Measurements from ENCODE around the gene TRIP6. TPM values are rescaled to one million over a fixed set of nuclear protein-coding genes. Genes with fewer than 3 reads are reported as not detected.

TRIP6 gene, protein sequence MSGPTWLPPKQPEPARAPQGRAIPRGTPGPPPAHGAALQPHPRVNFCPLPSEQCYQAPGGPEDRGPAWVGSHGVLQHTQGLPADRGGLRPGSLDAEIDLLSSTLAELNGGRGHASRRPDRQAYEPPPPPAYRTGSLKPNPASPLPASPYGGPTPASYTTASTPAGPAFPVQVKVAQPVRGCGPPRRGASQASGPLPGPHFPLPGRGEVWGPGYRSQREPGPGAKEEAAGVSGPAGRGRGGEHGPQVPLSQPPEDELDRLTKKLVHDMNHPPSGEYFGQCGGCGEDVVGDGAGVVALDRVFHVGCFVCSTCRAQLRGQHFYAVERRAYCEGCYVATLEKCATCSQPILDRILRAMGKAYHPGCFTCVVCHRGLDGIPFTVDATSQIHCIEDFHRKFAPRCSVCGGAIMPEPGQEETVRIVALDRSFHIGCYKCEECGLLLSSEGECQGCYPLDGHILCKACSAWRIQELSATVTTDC
- total RNA-seq (84.5 and 90.3 TPM in 2 replicates), polyA plus RNA-seq (88.6 and 90.3 TPM in 2 replicates), polyA minus RNA-seq (40.6 and 47.6 TPM in 2 replicates), Bru-seq, nascent RNA (percentile 70 among the genes with signal in this experiment), BruChase-seq, experiment 1, labeled RNA remaining after a 6-hour chase (percentile 94 among the genes with signal in this experiment), BruChase-seq, experiment 2, labeled RNA remaining after a 2-hour chase (percentile 90 among the genes with signal in this experiment)
- 69.4 and 77.1 TPM in 2 replicates for polyA plus RNA-seq (2011; cell fraction: cytosol; rRNA removed)
- polyA plus RNA-seq (2011; cell fraction: nucleus; rRNA removed), result 65.8 and 79.0 TPM in 2 replicates
- polyA plus RNA-seq (2012), result 60.3 and 63.1 TPM in 2 replicates
- polyA minus RNA-seq (2011; cell fraction: cytosol; rRNA and poly(A)+ RNA removed), result 36.6 TPM
- 14.4 and 21.5 TPM in 2 replicates for polyA minus RNA-seq (2011; cell fraction: nucleus; rRNA and poly(A)+ RNA removed)
- long read RNA-seq, transcript TRIP6-201 (9 exons, 1,942 nt), result major isoform, 237 of 315 reads
- long read RNA-seq, transcript TRIP6-209 (8 exons, 1,303 nt), result minor isoform, 9 of 315 reads
- long read RNA-seq, partial matches to known transcripts, result 36 of 315 reads
- long read RNA-seq, other reads (novel, unspliced or antisense), result 33 of 315 reads

DNA sequence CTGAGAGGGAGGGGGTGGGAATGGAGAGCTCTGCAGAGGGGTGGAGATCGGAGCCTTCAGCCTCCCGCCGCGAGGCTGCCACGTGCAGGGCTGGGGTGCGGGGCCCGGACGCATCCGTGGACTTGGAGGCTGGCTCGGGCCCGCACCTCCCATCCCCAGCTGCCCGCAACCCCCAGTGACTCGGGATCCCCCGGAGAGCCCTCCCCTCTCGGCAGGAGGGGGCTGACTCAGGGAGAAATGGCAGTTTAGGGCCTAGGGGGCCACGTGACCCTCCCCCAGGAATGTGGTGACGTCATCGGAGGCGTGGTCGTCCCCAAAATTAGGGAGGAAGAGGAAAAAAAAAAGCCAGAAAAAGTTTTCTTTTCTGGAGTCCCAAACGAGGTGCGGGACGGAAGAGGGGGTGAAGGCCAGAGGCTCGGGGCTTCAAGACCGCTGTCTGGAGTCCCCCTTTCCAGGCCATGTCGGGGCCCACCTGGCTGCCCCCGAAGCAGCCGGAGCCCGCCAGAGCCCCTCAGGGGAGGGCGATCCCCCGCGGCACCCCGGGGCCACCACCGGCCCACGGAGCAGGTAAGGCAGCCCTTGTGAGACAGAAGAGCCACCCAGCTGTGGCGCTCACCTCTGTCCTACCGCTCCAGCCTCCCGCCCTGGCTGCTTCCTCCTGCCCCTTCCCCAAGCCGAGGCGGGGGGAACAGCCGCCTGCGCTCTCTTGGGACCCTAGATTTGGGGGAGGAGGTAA lies at the start of gene TRIP6:
TRIP6 (plus strand) TSS at position 348 of the 736 bp plus-strand sequence; CDS start at position 459, 111 bp downstream.
- intact Hi-C loops (cut with micrococcal nuclease), result loop anchor here (1.0 to 10.0 kb wide), 3 partner anchors 8 to 282 kb away; partner anchors contain the start of genes FBXO24, LRCH4 and SRRT
- H2AFZ ChIP-seq (ENCODE audit: low read depth, low read length), result peak within 1 kb of the TSS; percentile 60

More for the DNA sequence above, at the start of gene TRIP6:
- peak within 1 kb of the TSS; percentile 72 to 93 (median 87) for H3K4me3 ChIP-seq (replicated peaks in 1 of 3; ENCODE audit: insufficient read depth in 1 of 3, low read depth in 1 of 3, low read length in 3 of 3)
- H4K20me1 ChIP-seq (replicated peaks; ENCODE audit: control insufficient read depth, extremely low read depth, insufficient read depth, low read length), result no peaks in the 10 kb centered on the region
- ChIA-PET POLR2A (interaction anchor here (0.7 to 1.0 kb wide), 2 partner anchors 8 to 20 kb away, joined by 3 to 4 read pairs; partner anchors contain the start of gene SRRT), CTCF (interaction anchor here (0.7 to 1.0 kb wide), 2 partner anchors 15 to 162 kb away, joined by 3 to 5 read pairs; partner anchors contain the start of genes POP7 and SLC12A9)
- no peaks in the 10 kb centered on the region for H3K9me1 ChIP-seq (replicated peaks; ENCODE audit: control insufficient read depth, extremely low read depth, insufficient read depth, low read length)
- peak within 1 kb of the TSS; percentile 98 for H3K9ac ChIP-seq (replicated peaks; ENCODE audit: extremely low read depth, insufficient read depth, low read length)
- peak within 1 kb of the TSS; percentile 90 for H3K27ac ChIP-seq (ENCODE audit: insufficient read depth, low read depth, low read length)
- no peaks in the 10 kb centered on the region for H3K27me3 ChIP-seq (ENCODE audit: control insufficient read depth in 2 of 2, insufficient read depth in 2 of 2, low read length in 2 of 2)
- peaks cover 36% of the 10 kb centered on the region for H3K4me1 ChIP-seq (ENCODE audit: control insufficient read depth, extremely low read depth, insufficient read depth, low read length)
- peak; percentile 76 for DNase-seq (ENCODE audit: low read depth, low spot score)
- H3K79me2 ChIP-seq (ENCODE audit: control insufficient read depth, insufficient read depth, low read length), result peaks cover 25% of the 10 kb centered on the region
- no peaks in the 10 kb centered on the region for H3K9me3 ChIP-seq (replicated peaks; ENCODE audit: control insufficient read depth, insufficient read depth, low read length)
- TF ChIP-seq GATA2 (IDR thresholded peaks at IDR 0.05; ENCODE audit: insufficient read depth, insufficient read length, low read depth, low read length) (no peak), POLR2A (IDR thresholded peaks at IDR 0.05; ENCODE audit: low read depth, low read length) (peak; percentile 82), JUN (IDR thresholded peaks at IDR 0.05; ENCODE audit: borderline replicate concordance, insufficient read depth, insufficient read length, low read depth) (peak; percentile 86), FOS (IDR thresholded peaks at IDR 0.05; ENCODE audit: borderline replicate concordance, insufficient read depth, low read length) (peak; percentile 62), POLR2AphosphoS5 (IDR thresholded peaks at IDR 0.05; ENCODE audit: insufficient read depth, low read depth, low read length) (no peak), EZH2 (IDR thresholded peaks at IDR 0.05; ENCODE audit: borderline replicate concordance, low read depth, low read length, severe bottlenecking) (no peak)
- TF ChIP-seq, protein P1, sequence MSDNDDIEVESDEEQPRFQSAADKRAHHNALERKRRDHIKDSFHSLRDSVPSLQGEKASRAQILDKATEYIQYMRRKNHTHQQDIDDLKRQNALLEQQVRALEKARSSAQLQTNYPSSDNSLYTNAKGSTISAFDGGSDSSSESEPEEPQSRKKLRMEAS (IDR thresholded peaks at IDR 0.05; ENCODE audit: insufficient read depth, insufficient read length), result peak; percentile 78
- TF ChIP-seq, protein P2, sequence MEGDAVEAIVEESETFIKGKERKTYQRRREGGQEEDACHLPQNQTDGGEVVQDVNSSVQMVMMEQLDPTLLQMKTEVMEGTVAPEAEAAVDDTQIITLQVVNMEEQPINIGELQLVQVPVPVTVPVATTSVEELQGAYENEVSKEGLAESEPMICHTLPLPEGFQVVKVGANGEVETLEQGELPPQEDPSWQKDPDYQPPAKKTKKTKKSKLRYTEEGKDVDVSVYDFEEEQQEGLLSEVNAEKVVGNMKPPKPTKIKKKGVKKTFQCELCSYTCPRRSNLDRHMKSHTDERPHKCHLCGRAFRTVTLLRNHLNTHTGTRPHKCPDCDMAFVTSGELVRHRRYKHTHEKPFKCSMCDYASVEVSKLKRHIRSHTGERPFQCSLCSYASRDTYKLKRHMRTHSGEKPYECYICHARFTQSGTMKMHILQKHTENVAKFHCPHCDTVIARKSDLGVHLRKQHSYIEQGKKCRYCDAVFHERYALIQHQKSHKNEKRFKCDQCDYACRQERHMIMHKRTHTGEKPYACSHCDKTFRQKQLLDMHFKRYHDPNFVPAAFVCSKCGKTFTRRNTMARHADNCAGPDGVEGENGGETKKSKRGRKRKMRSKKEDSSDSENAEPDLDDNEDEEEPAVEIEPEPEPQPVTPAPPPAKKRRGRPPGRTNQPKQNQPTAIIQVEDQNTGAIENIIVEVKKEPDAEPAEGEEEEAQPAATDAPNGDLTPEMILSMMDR (IDR thresholded peaks at IDR 0.05; ENCODE audit: extremely low read depth in 1 of 2, insufficient read depth in 1 of 2, low read depth in 1 of 2, low read length in 2 of 2), result no peak
- H3K4me2 ChIP-seq (ENCODE audit: insufficient read depth, low read length), result peak within 1 kb of the TSS; percentile 86
- BruUV-seq (replicated peaks), result TSS peak; percentile 67
- H3K36me3 ChIP-seq (ENCODE audit: control insufficient read depth in 2 of 2, extremely low read depth in 1 of 2, insufficient read depth in 2 of 2, low read length in 2 of 2), result peaks cover 4 to 17% of the 10 kb centered on the region in 2 experiments
- dilution Hi-C loops (cut with MboI; ENCODE audit: extremely low pct_ligation_motif_present, low sequenced_read_pairs), result no loop called here
- FAIRE-seq, result peak; percentile 91
